Embryonic facial prominence (tissue), 1 donor: Measurements from ENCODE around the gene DHX58.

Experiments
- DNase-seq: peaks from one replicate; pipeline ENCODE4 v3.0.0-alpha.2; 2016; ENCODE audit errors: extremely low spot score

DHX58 gene

GRCh38 chr17:42055496-42055895, 57.0 kb downstream of the DHX58 start:
- no peak for DNase-seq

- DNase-seq, result no peak
These were observed 57.5 kb downstream of the DHX58 start for GRCh38 chr17:42055027-42055426.

GRCh38 chr17:42053731-42054500, 58.6 kb downstream of the DHX58 start:
- DNase-seq, result no peak

GRCh38 chr17:42052346-42052877, 60.1 kb downstream of the DHX58 start:
- no peak for DNase-seq

- DNase-seq, result no peak
These were observed 60.9 kb downstream of the DHX58 start for GRCh38 chr17:42051645-42052044.
